Stimulated activated naive B cell treated with anti-CD40 and anti-IgM and Interleukin-4, amounts not matched to agents 10 μg/mL and 1 μg/mL and 100 μg/mL, for 72 hours (primary cell): ENCODE data around the gene GOLGA8Q.
"Not testable (repeated sequence)": the region's sequence is repeated elsewhere in the genome, so short reads cannot be mapped to it uniquely, and the experiment has no call there.

Experiments used
- ATAC-seq, 2 donors: fragments of 150-1000 bp; cut with Tn5 transposase; replicated peaks; 2 replicates each; pipeline ENCODE4 v1.10.0; 2021; ENCODE audit warnings: moderate library complexity in 1 of 2
- DNase-seq: peaks from one replicate; pipeline ENCODE4 v3.0.0; 2021
- H3K27ac Mint-ChIP-seq: one replicate; pipeline ENCODE4 v1.8.0; 2022; ENCODE audit warnings: mild to moderate bottlenecking, mixed read lengths
- H3K27me3 Mint-ChIP-seq, 2 donors: one replicate each; pipeline ENCODE4 v1.8.0; 2022; ENCODE audit warnings: mixed read lengths in 2 of 2
- H3K36me3 Mint-ChIP-seq, 2 donors: one replicate each; pipeline ENCODE4 v1.8.0; 2022; ENCODE audit warnings: mixed read lengths in 2 of 2, mild to moderate bottlenecking in 1 of 2
- H3K4me1 Mint-ChIP-seq, 2 donors: one replicate each; pipeline ENCODE4 v1.8.0; 2022; ENCODE audit warnings: mixed read lengths in 2 of 2, mild to moderate bottlenecking in 1 of 2
- H3K4me3 Mint-ChIP-seq, 2 donors: one replicate each; pipeline ENCODE4 v1.8.0; 2022; ENCODE audit warnings: mild to moderate bottlenecking in 2 of 2, mixed read lengths in 2 of 2, moderate library complexity in 1 of 2
- H3K9me3 Mint-ChIP-seq, 2 donors: one replicate each; pipeline ENCODE4 v1.8.0; 2022; ENCODE audit warnings: mixed read lengths in 2 of 2, mild to moderate bottlenecking in 1 of 2

GOLGA8Q gene, protein sequence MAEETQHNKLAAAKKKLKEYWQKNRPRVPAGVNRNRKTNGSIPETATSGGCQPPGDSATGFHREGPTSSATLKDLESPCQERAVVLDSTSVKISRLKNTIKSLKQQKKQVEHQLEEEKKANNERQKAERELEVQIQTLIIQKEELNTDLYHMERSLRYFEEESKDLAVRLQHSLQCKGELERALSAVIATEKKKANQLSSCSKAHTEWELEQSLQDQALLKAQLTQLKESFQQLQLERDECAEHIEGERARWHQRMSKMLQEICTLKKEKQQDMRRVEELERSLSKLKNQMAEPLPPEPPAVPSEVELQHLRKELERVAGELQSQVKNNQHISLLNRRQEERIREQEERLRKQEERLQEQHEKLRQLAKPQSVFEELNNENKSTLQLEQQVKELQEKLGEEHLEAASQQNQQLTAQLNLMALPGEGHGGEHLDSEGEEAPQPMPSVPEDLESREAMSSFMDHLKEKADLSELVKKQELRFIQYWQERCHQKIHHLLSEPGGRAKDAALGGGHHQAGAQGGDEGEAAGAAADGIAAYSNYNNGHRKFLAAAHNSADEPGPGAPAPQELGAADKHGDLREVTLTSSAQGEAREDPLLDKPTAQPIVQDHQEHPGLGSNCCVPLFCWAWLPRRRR

GRCh38 chr15:30551750-30552149, at the start of gene GOLGA8Q:
Gene GOLGA8Q, plus strand, starts transcription at chr15:30552050. Its CDS starts 28 bp downstream, at chr15:30552078.
- H3K27ac Mint-ChIP-seq, H3K27me3 Mint-ChIP-seq, H3K4me1 Mint-ChIP-seq, H3K9me3 Mint-ChIP-seq, H3K4me3 Mint-ChIP-seq, ATAC-seq, DNase-seq, H3K36me3 Mint-ChIP-seq: not testable (repeated sequence)

DNA sequence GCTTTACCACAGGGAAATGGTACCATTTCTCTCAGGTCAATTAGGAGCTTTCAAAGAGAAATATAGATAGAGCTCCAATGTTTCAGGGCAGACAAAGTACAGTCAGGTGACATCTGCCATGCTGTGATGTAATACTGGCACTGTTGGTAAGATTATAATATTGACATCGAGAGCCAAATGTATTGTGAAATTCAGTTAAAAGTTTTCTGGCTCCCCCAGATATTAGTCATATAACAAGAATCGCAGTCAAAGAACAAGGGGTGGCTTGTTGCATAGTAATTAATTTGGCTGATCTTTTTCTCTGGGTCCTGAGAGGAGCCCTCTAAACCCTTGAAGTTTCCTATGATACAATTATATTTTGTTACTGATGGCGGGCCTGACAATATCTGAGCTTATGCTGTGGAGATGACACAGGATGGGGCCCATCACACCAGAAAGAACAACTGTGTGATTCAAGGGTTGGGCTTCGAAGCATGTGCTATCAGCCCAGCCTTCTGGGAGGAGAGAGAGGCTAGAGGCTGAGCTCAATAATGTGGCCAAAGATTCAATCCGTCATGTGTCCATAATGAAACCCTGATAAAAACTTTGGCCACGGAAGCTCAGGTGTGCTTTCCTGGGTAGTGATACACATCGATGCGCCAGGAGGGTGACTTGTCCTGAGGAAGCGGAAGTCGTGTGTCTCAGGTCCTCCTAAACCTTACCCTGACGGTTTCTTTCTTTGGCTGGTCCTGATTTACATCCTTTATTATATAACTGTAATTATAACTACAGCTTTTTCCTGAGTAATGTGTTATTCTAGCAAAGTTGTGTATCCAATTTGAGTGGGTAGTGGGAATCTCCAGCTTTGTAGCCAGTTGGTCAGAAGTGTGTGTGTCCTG, 48.7 kb upstream of the GOLGA8Q start:
- not testable (repeated sequence) for H3K36me3 Mint-ChIP-seq, H3K27ac Mint-ChIP-seq, DNase-seq, ATAC-seq, H3K9me3 Mint-ChIP-seq, H3K27me3 Mint-ChIP-seq, H3K4me1 Mint-ChIP-seq, H3K4me3 Mint-ChIP-seq

DNA sequence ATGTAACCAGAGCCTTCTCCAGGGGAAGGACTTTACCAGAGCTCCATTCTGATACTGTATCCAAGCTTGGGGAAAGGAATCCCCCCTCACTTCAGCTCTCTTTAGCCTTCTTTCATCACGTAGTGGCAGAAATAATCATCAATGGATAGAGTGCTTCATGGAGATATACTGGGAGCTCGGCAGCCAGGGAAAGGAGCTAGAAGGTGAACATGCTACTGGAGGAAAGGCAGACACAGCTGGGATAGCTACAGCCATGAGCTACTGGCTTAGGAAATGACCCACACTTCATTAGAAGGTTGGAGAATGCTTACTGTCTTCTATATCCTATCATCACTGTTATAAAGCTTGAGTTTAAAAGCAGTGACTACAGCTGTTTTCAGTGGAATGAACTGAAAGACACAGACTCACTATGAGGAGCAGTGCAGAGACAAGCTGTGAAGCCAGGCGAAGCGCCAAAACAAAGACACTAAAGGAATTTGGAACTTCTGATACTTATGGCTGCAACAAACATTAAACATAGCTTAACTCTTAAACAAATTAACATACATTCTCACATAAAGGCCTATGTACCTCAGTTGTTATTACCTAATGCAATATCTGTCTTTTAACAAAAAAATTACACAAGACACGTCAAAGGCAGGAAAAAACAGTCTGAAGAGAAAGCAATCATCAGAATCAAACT, 47.5 kb upstream of the GOLGA8Q start:
- ATAC-seq, H3K9me3 Mint-ChIP-seq, H3K27ac Mint-ChIP-seq: not testable (repeated sequence)

DNA sequence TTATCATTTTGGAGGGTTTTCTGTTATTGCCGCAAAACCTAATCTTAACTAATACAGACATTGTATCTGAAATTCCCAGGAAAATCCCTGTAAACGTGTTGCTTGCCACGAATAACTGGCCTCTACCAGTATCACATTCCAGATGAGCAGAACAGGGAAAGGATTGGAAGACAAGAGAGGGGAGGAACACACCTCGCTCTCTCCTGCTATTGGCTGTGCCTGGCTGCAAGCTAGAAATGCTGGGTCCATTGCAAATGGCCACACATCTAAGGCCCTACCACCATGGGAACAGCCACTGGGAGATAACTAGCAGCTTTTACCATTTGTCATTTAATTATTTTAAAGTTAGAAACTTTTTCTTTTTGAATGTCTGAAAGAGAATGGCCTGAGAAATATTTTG, 37.3 kb upstream of the GOLGA8Q start:
- not testable (repeated sequence) for H3K27me3 Mint-ChIP-seq, H3K4me1 Mint-ChIP-seq, H3K36me3 Mint-ChIP-seq, H3K27ac Mint-ChIP-seq, ATAC-seq, H3K9me3 Mint-ChIP-seq, H3K4me3 Mint-ChIP-seq, DNase-seq

More for the DNA sequence above, 47.5 kb upstream of the GOLGA8Q start:
- not testable (repeated sequence) for H3K4me1 Mint-ChIP-seq, H3K36me3 Mint-ChIP-seq, H3K4me3 Mint-ChIP-seq, DNase-seq, H3K27me3 Mint-ChIP-seq

GRCh38 chr15:30523453-30524243, 28.2 kb upstream of the GOLGA8Q start:
- not testable (repeated sequence) for ATAC-seq

DNA sequence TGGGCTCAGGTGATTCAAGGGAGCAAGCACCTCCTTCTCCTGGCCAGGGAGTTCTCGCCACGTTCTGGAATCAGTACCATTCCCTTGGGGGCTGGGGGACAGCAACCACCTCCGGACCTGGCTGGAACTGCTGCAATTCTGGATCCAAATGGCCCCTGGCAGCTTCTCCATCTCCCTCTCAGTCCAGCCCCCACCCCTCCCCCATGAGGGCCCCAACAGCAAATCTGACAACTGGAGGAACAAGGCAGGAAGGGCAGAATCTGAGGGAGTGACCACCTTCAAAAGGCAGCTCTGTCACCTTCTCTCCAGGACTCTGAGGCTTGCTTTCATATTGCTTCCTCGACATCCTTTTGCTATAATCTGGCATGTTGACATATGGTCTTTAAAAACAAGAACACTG, 25.9 kb upstream of the GOLGA8Q start:
- ATAC-seq, DNase-seq, H3K36me3 Mint-ChIP-seq, H3K9me3 Mint-ChIP-seq, H3K27me3 Mint-ChIP-seq, H3K4me3 Mint-ChIP-seq, H3K27ac Mint-ChIP-seq, H3K4me1 Mint-ChIP-seq: not testable (repeated sequence)

More at GRCh38 chr15:30523453-30524243, 28.2 kb upstream of the GOLGA8Q start:
- H3K36me3 Mint-ChIP-seq, DNase-seq, H3K9me3 Mint-ChIP-seq, H3K27ac Mint-ChIP-seq, H3K4me3 Mint-ChIP-seq, H3K27me3 Mint-ChIP-seq, H3K4me1 Mint-ChIP-seq: not testable (repeated sequence)

GRCh38 chr15:30529049-30529448, 22.8 kb upstream of the GOLGA8Q start:
- DNase-seq, H3K36me3 Mint-ChIP-seq, H3K4me3 Mint-ChIP-seq, H3K27me3 Mint-ChIP-seq, H3K27ac Mint-ChIP-seq, H3K9me3 Mint-ChIP-seq, ATAC-seq, H3K4me1 Mint-ChIP-seq: not testable (repeated sequence)

- not testable (repeated sequence) for H3K27ac Mint-ChIP-seq, H3K27me3 Mint-ChIP-seq, H3K4me1 Mint-ChIP-seq, H3K9me3 Mint-ChIP-seq, H3K36me3 Mint-ChIP-seq
- peak overlapping the region in 1 of 2 donors; percentile 32 for H3K4me3 Mint-ChIP-seq
- ATAC-seq = peak; percentile 83 to 85
- DNase-seq = peak; percentile 32
Measured at GRCh38 chr15:30566949-30567348, 15.1 kb downstream of the GOLGA8Q start.

DNA sequence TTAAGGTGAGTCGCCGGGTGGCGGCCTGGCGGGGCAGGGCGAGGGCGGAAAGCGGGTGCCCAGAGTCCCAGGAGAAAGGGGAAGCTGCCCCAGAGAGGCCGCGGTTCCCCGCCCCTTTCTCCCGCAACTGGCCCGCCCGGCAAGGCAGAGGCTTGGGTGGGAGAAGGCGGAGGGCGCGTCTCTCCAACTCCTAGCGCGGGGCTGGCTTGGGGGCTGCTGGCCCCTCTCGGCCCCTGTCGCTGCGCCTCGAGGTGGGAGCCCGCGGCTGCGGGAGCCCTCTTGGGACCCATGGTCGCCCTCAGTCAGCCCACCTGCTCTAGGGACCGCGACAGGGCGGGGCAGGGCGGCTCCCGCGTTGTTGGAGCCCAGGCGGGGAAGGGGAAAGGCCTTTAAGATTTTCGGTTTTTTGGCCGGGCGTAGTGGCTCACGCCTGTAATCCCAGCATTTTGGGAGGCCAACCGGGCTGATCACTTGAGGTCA, 21.2 kb downstream of the GOLGA8Q start:
- not testable (repeated sequence) for H3K4me3 Mint-ChIP-seq, H3K27ac Mint-ChIP-seq, H3K4me1 Mint-ChIP-seq, H3K9me3 Mint-ChIP-seq, H3K27me3 Mint-ChIP-seq, H3K36me3 Mint-ChIP-seq, DNase-seq
- ATAC-seq = peak; percentile 77 to 80

DNA sequence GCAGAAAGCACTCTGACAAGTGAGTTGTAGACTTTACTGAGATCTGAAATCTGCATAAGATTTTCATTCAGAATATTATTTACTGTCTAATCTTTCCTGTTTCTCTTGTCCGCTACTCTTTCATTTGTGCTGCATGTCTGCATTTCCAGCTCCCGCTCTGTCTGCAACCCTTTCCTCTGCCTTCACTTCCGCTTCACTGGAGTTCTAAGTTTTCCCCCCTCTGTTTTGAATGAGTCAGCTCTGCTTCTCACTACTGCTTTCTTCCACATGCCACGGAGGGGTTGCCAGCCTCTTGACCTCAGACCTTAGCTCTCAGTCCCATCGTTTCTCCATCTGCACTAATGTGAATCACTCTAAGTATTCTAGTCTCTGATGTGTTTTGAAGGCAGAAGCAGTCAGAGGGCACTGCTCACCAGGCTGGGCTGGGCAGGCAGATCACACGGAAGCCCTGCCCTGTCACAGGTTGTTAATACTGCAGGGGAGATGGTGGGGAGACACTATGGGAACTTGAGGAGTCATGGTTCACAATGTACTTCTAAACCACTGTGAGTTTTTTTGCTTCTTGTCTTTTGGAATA, 27.6 kb downstream of the GOLGA8Q start:
- H3K27me3 Mint-ChIP-seq, H3K4me1 Mint-ChIP-seq, H3K9me3 Mint-ChIP-seq, H3K4me3 Mint-ChIP-seq, H3K27ac Mint-ChIP-seq, DNase-seq, H3K36me3 Mint-ChIP-seq: not testable (repeated sequence)
- ATAC-seq = peak; percentile 42 to 83

DNA sequence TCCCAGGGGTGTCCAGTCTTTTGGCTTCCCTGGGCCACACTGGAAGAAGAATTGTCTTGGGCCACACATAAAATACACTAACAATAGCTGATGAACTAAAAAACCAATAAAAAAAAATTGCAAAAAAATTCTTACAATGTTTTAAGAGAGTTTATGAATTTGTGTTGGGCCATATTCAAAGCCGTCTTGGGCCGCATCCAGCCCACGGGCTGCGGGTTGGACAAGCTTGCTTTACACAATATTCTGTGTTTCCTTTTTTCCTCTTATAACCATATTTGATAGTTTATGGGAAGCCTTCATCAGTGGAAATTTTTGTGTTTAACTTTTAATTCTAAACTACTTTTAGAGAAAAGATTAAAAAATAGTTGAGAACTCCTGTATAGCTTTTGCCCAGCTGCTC, 28.9 kb downstream of the GOLGA8Q start:
- not testable (repeated sequence) for H3K27me3 Mint-ChIP-seq

GRCh38 chr15:30598953-30599352, 47.1 kb downstream of the GOLGA8Q start:
- ATAC-seq, H3K4me1 Mint-ChIP-seq, H3K9me3 Mint-ChIP-seq, H3K36me3 Mint-ChIP-seq, DNase-seq, H3K27me3 Mint-ChIP-seq, H3K27ac Mint-ChIP-seq, H3K4me3 Mint-ChIP-seq: not testable (repeated sequence)

More for the DNA sequence above, 28.9 kb downstream of the GOLGA8Q start:
- H3K27ac Mint-ChIP-seq, H3K4me3 Mint-ChIP-seq, H3K9me3 Mint-ChIP-seq, ATAC-seq, H3K4me1 Mint-ChIP-seq, H3K36me3 Mint-ChIP-seq, DNase-seq: not testable (repeated sequence)

- not testable (repeated sequence) for ATAC-seq, H3K4me3 Mint-ChIP-seq, DNase-seq, H3K36me3 Mint-ChIP-seq, H3K9me3 Mint-ChIP-seq, H3K4me1 Mint-ChIP-seq, H3K27ac Mint-ChIP-seq, H3K27me3 Mint-ChIP-seq
Measured at GRCh38 chr15:30603796-30604195, 51.9 kb downstream of the GOLGA8Q start, which contains the start of gene GOLGA8H. Gene GOLGA8H, plus strand, starts transcription at chr15:30604028. Its CDS starts 98 bp downstream, at chr15:30604126.
